ENCODE measurements around the gene RTN4.

Gene RTN4

DNA sequence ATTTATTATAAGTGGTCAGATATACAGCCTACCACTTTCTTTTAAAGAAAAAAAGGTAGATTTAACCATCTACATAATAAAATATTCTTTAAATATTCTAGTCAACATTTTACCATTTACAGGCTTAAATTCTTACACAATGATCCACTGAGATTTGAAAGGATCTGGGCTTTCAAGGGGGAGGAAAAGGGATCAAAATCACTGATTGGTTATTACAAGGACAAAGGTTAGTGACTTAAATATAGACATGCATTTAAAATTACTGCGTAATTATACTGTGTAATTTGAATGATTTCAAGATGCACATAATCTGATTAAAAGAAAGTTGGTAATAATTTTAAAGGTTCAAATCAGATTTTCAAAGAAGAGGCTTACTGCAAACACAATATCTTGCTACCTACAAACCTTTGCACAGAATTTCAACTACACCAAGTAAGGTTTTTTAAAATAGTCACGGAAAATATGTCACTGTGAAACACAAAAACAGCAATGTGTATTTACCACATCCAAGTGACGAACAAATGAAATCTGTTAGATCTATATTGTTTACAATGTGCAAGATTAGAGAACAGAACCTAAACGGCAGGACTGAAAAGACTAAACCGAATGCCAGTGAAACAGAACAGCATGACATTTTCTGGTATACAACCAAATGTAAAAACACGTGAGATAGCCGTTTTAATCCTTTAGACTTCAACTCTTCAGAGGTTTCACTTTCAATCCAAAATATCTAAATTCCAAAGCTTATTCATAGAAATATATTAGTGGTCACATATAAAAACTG is 40.8 kb downstream of the RTN4 start:
- no peak for TF ChIP-seq CTCF (IDR thresholded peaks at IDR 0.05)
- H3K27me3 Mint-ChIP-seq (ENCODE audit: low read depth, poor library complexity), result no peaks in the 10 kb centered on the region
- no peak overlapping the region for H3K4me3 Mint-ChIP-seq
- peaks cover 54% of the 10 kb centered on the region for H3K4me1 Mint-ChIP-seq
- no peak for DNase-seq
- no peaks in the 10 kb centered on the region for H3K9me3 Mint-ChIP-seq
- no peak overlapping the region for H3K27ac Mint-ChIP-seq
- H3K36me3 Mint-ChIP-seq (ENCODE audit: low read depth), result no peaks in the 10 kb centered on the region

DNA sequence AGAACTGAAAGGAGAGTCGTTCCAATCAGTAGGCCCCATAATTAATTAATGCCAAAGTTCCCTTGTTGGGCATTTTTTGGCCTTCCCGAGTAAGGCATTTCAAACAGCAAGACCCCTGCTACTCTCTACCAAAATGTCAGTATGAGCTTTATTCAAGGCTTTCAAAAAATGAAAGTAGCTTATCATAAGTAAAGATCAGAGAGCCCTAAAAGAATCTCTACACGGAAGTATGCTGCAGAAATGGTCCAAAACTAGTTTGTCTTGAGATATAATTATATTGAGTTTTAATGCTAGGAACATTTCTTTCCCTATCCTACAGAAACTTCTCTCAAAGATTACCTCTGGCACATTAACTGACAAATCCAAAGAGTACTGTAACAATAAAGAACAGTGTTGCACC is 43.9 kb downstream of the RTN4 start:
- no peak for DNase-seq
- no peak for TF ChIP-seq CTCF (IDR thresholded peaks at IDR 0.05)
- Mint-ChIP-seq H3K27me3 (ENCODE audit: low read depth, poor library complexity) (no peaks in the 10 kb centered on the region), H3K9me3 (no peaks in the 10 kb centered on the region), H3K36me3 (ENCODE audit: low read depth) (no peaks in the 10 kb centered on the region), H3K4me3 (no peak overlapping the region), H3K4me1 (peaks cover 34% of the 10 kb centered on the region), H3K27ac (peak overlapping the region; percentile 7)

GRCh38 chr2:55003706-55004639 is 46.3 kb downstream of the RTN4 start:
- Mint-ChIP-seq H3K27ac (peak overlapping the region; percentile 52), H3K4me1 (peaks cover 24% of the 10 kb centered on the region), H3K27me3 (ENCODE audit: low read depth, poor library complexity) (no peaks in the 10 kb centered on the region), H3K36me3 (ENCODE audit: low read depth) (no peaks in the 10 kb centered on the region), H3K9me3 (no peaks in the 10 kb centered on the region), H3K4me3 (no peak overlapping the region)
- no peak for TF ChIP-seq CTCF (IDR thresholded peaks at IDR 0.05)
- DNase-seq, result no peak

GRCh38 chr2:55001716-55002115 is 48.5 kb downstream of the RTN4 start:
- no peak for TF ChIP-seq CTCF (IDR thresholded peaks at IDR 0.05)
- no peak for DNase-seq
- peak overlapping the region; percentile 9 for H3K27ac Mint-ChIP-seq
- peaks cover 7% of the 10 kb centered on the region for H3K36me3 Mint-ChIP-seq (ENCODE audit: low read depth)
- peaks cover 14% of the 10 kb centered on the region for H3K4me1 Mint-ChIP-seq
- no peak overlapping the region for H3K4me3 Mint-ChIP-seq
- H3K9me3 Mint-ChIP-seq, result no peaks in the 10 kb centered on the region
- H3K27me3 Mint-ChIP-seq (ENCODE audit: low read depth, poor library complexity), result no peaks in the 10 kb centered on the region

DNA sequence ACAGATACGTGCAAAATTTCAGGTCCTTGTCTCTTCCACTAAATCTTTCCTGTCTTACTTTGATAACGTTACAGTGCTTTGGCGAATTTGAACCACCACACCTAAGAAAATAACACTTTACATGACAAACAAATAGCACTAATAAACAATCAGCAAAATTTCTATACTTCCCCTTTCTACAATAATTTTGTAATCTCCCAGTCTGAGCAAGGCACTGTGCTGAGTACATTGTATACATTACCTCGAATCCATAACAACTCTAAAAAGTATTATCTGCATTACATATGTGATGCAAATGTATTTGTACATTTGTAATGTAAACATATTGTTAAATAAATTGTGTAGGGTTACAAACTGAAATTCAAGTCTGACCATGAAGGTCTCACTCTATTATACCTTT is 49.9 kb downstream of the RTN4 start:
- Mint-ChIP-seq H3K4me3 (no peak overlapping the region), H3K27me3 (ENCODE audit: low read depth, poor library complexity) (no peaks in the 10 kb centered on the region), H3K9me3 (no peaks in the 10 kb centered on the region), H3K27ac (peak overlapping the region; percentile 11), H3K4me1 (peaks cover 13% of the 10 kb centered on the region), H3K36me3 (ENCODE audit: low read depth) (peaks cover 13% of the 10 kb centered on the region)
- TF ChIP-seq CTCF (IDR thresholded peaks at IDR 0.05), result no peak
- DNase-seq, result no peak
